ENCODE results near the gene RPTOR. TPM values are rescaled to one million over a fixed set of nuclear protein-coding genes. Genes with fewer than 3 reads are reported as not detected.

Gene RPTOR
- total and polyA plus RNA-seq, 2 donors (not counting 3 experiments of a cell fraction or from before 2014, with no cell fraction given): 10.7 to 41.8 TPM

GRCh38 chr17:80921741-80922579 lies 377.3 kb downstream of the RPTOR start:
- Histone ChIP-seq H2AFZ (ENCODE audit: low read depth, low read length) (no peak overlapping the region), H3K27me3 (ENCODE audit: control insufficient read depth in 2 of 2, insufficient read depth in 2 of 2, low read length in 2 of 2) (no peaks in the 10 kb centered on the region), H3K4me1 (ENCODE audit: control insufficient read depth, extremely low read depth, insufficient read depth, low read length) (peaks cover 2% of the 10 kb centered on the region), H3K79me2 (ENCODE audit: control insufficient read depth, insufficient read depth, low read length) (no peaks in the 10 kb centered on the region), H3K27ac (ENCODE audit: insufficient read depth, low read depth, low read length) (no peak overlapping the region), H3K9me1 (replicated peaks; ENCODE audit: control insufficient read depth, extremely low read depth, insufficient read depth, low read length) (no peaks in the 10 kb centered on the region), H3K4me2 (ENCODE audit: insufficient read depth, low read length) (no peak overlapping the region), H3K9me3 (replicated peaks; ENCODE audit: control insufficient read depth, insufficient read depth, low read length) (no peaks in the 10 kb centered on the region), H3K9ac (replicated peaks; ENCODE audit: extremely low read depth, insufficient read depth, low read length) (no peak overlapping the region), H4K20me1 (replicated peaks; ENCODE audit: control insufficient read depth, extremely low read depth, insufficient read depth, low read length) (no peaks in the 10 kb centered on the region), H3K36me3 (ENCODE audit: control insufficient read depth in 2 of 2, extremely low read depth in 1 of 2, insufficient read depth in 2 of 2, low read length in 2 of 2) (peaks cover 0 to 10% of the 10 kb centered on the region in 2 experiments), H3K4me3 (replicated peaks in 1 of 3; ENCODE audit: insufficient read depth in 1 of 3, low read depth in 1 of 3, low read length in 3 of 3) (no peak overlapping the region)
- intact Hi-C loops (cut with micrococcal nuclease): no loop called here
- no TSS peak for BruUV-seq (replicated peaks)
- no peak for FAIRE-seq
- POLR2A ChIA-PET: no interaction called here
- TF ChIP-seq POLR2A (IDR thresholded peaks at IDR 0.05; ENCODE audit: low read depth, low read length) (no peak), GATA2 (IDR thresholded peaks at IDR 0.05; ENCODE audit: insufficient read depth, insufficient read length, low read depth, low read length) (no peak), JUN (IDR thresholded peaks at IDR 0.05; ENCODE audit: borderline replicate concordance, insufficient read depth, insufficient read length, low read depth) (no peak), MAX (IDR thresholded peaks at IDR 0.05; ENCODE audit: insufficient read depth, insufficient read length) (no peak), FOS (IDR thresholded peaks at IDR 0.05; ENCODE audit: borderline replicate concordance, insufficient read depth, low read length) (no peak), CTCF (IDR thresholded peaks at IDR 0.05; ENCODE audit: extremely low read depth in 1 of 2, insufficient read depth in 1 of 2, low read depth in 1 of 2, low read length in 2 of 2) (no peak), MYC (IDR thresholded peaks at IDR 0.05; ENCODE audit: low read depth, low read length) (no peak), EZH2 (IDR thresholded peaks at IDR 0.05; ENCODE audit: borderline replicate concordance, low read depth, low read length, severe bottlenecking) (no peak), POLR2AphosphoS5 (IDR thresholded peaks at IDR 0.05; ENCODE audit: insufficient read depth, low read depth, low read length) (no peak)
- dilution Hi-C loops (cut with MboI; ENCODE audit: extremely low pct_ligation_motif_present, low sequenced_read_pairs): no loop called here
- CTCF ChIA-PET: interaction anchor here (1.0 to 1.2 kb wide), 2 partner anchors 22 to 23 kb away, joined by 3 read pairs; no protein-coding TSS in a partner anchor
- no peak for DNase-seq (ENCODE audit: low read depth, low spot score)

Measured in endothelial cell of umbilical vein (primary cell).